Midbrain (tissue), 1 donor: ENCODE data around the gene CADPS.

Experiments used
- DNase-seq: peaks from one replicate; lab custom pipeline; 2025; lab: John Stamatoyannopoulos, UW

CADPS gene

GRCh38 chr3:62502315-62503300 is 372.6 kb downstream of the CADPS start:
- DNase-seq: no peak

DNA sequence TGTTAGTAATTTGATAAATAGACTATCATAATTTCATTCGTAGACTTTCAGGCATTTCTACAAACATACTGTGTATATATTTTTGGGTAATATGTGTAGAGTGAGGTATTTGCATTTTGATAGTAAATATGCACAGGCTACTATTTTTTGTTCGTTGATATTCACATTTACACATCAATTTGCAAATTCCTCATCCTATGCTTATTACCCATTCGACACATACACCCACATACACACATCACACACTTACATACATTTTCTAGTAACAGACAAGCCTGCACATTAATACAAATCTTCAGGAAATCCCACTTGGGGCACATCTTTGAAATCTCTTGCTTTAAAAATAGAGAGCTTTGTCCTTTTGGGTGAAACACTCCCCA is 373.9 kb downstream of the CADPS start:
- DNase-seq: no peak

- DNase-seq: no peak
Measured at GRCh38 chr3:62500556-62501288, 374.5 kb downstream of the CADPS start.

DNA sequence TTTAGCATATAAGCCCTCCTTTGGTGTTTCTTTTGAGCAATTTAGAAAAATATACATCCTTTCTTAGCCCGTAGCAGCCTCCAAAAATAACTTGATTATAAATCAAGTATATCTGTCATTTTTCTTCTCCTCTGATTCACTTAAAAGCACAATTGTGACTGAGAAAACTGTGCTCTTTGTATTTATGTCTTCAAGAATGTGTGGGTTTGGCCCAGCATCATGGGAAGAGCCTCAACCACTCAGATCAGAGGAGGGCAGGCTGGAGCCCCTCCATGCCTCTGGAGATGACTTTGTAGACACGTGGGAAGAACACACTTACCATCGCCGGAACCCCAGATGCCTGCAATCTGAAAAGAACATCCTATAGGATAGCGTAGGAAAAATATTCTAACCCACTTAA is 378.1 kb downstream of the CADPS start:
- no peak for DNase-seq

GRCh38 chr3:62496503-62496902 is 378.7 kb downstream of the CADPS start:
- DNase-seq: no peak

GRCh38 chr3:62493109-62493801 is 382.0 kb downstream of the CADPS start:
- no peak for DNase-seq

GRCh38 chr3:62482961-62483360 is 392.3 kb downstream of the CADPS start:
- no peak for DNase-seq

GRCh38 chr3:62481962-62482361 is 393.3 kb downstream of the CADPS start:
- DNase-seq: no peak

GRCh38 chr3:62480056-62480455 is 395.2 kb downstream of the CADPS start:
- no peak for DNase-seq

DNA sequence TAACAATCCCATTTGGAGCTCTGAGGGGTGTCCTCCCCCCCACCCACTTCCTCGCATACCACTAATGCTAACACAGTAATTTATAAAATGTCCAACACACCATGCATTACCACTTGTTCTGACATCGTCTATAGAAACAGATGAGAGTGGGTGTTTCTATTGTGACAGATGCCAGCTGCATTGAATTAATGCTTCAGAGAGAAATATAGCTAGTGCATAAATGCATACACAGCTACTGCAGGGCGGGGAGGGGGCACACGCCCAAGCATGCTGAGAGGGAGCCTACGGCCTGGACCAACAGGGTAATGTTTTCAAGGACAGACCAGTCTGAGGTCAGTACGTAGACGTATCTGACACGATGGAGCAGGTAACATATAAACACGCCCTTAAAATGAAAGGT is 395.9 kb downstream of the CADPS start:
- DNase-seq: no peak

DNA sequence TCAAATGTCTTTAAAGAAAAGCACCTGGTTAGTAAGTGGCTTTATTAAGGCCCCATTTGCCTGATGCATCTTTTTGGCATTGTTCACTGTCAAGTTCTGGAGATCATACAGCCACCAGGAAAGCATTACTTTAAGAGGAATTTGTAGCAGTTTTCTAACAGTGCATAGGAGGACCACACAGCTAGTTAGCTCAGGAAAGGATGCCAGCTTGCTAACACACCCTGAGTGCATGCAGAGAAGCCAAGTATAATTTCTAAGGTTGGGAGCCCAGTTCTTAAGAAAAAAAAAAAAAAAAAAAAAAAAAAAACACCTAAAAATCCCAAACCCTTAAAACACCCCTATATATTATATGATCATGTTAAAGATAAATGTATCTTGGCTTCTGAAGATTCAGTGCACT is 399.9 kb downstream of the CADPS start:
- no peak for DNase-seq

DNA sequence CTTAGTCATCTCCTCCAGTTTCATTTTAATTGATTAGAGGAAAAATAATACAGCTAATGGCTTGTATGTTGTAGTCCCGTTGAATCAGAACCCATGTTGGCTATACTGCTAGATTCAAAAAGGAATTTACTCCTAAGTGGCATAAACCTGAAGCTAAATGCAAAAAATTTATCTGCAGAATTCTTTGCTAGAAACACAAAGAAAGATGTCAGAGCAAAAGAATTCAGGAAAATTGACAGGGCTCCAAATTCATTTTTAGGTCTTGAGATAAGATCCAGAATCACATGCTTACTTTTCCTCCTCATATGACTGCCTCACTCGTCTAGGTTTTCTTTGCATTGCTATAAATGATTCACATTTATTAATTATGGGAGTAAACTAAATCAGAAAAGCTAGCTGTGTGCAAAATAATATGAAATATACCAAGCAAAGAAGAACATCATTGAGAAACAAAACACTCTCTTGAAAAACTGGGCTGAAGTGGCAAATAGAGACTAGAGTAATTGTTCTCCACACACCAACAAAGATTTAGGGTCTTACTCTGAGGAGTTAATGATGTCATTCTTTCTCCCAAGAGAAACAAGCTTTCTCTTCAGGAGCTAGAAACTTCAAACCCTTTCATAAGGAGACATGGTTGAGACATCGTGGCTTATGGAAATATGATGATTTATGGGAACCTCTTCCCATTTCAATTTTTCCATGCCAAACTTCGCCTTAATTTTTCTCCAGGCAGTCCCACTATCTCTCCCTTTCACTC is 407.1 kb downstream of the CADPS start:
- no peak for DNase-seq

DNA sequence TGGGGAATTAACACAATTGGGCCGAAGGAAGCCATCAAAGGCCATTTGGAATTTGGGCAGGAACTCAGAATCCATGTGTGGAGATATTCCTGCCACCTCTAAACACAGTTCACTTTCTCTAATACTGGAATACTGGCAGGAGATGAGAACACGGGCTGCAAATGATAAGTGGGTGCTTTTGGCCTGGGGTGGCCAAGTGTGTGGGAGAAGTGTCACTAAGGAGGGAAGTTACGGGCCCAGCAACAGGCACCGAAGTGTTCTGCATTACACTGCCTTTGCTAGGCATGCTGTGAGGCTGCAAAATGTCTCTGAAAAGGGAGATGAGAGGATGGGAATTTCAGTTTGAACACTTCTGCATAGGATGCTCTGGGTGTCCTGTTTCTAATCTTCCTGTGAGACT is 412.4 kb downstream of the CADPS start:
- DNase-seq: no peak

GRCh38 chr3:62462104-62462762 is 413.0 kb downstream of the CADPS start:
- no peak for DNase-seq

- DNase-seq: no peak
Measured at GRCh38 chr3:62454916-62455315, 420.3 kb downstream of the CADPS start.

DNA sequence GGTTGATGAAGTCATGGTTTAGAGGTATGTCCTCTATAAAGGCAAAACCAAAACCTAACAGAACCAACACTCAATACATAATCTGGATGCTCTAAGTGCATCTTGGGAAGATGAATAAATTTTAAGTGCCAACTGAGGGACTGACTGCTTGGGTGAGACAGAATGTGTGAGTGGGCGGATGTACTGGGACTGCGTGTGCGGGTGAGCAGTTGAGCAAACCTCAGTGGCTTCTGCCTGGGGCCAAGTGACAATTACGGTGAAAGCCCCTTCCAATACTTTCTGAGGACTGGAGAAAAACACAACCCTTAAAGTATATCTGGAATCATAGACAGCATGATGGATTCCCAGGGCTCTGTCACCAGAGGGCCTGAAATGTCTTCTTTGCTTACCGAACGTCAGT is 421.8 kb downstream of the CADPS start:
- DNase-seq: no peak

GRCh38 chr3:62451211-62451887 is 423.9 kb downstream of the CADPS start:
- DNase-seq: no peak

DNA sequence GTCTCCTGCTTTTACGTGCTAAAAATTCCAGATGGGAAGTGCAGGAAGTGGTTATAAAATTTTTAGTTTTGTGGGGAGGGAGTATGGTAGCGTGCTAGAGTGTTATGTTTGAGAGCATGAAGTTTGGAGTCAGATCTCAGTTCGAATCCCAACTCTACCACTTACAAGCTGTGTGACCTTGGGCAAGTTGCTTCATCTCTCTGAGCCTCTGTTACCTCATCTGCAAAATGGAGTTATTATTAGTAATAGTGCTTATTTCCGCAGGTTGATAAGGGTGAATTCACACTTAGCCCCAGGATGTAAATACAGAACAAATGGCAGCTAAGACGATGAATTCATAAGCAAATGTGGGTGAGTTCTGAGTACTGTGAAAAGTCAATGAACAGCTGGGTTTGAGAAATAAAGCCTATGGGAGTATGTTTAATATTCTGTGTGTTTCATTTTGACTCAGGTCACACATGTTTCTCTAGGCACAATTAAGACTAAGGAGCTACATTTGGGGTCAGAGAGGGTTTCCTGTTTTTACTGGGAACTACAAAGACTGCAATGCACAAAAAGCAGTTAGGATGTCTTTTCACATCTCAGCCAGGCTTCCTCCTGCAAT is 428.8 kb downstream of the CADPS start:
- no peak for DNase-seq

GRCh38 chr3:62445275-62445674 is 429.9 kb downstream of the CADPS start:
- DNase-seq: no peak

GRCh38 chr3:62439978-62440377 is 435.2 kb downstream of the CADPS start:
- DNase-seq: no peak
